SU-DHL-6 (cell line): Measurements from ENCODE around the gene RAB1B.

ENCODE experiments used
- H2AFZ ChIP-seq: fragments of 200-600 bp; sonication (generic); 2 replicates; pipeline ENCODE4 v1.6.1; 2014; ENCODE audit warnings: low read depth, mild to moderate bottlenecking, moderate library complexity, mixed read lengths, antibody characterized with exemption, low read length; ENCODE audit not compliant: severe bottlenecking
- H3F3A ChIP-seq: fragments of 200-600 bp; shearing (Covaris generic); 2 replicates; pipeline ENCODE4 v1.6.0; 2016; ENCODE audit warnings: antibody characterized with exemption, mild to moderate bottlenecking; ENCODE audit not compliant: insufficient read depth
- H3K27ac ChIP-seq: fragments of 200-600 bp; sonication (generic); 2 replicates; pipeline ENCODE4 v1.5.1; 2016; ENCODE audit warnings: low read depth, mild to moderate bottlenecking, low read length, moderate library complexity, mixed read lengths
- H3K27me3 ChIP-seq: fragments of 200-600 bp; sonication (generic), shearing (Covaris generic); 2 replicates; pipeline ENCODE4 v1.6.0; 2014; ENCODE audit warnings: mild to moderate bottlenecking, low read length
- H3K36me3 ChIP-seq: fragments of 200-600 bp; sonication (generic); 2 replicates; pipeline ENCODE4 v1.6.1; 2014; ENCODE audit warnings: mild to moderate bottlenecking, low read length, mixed read lengths
- H3K4me2 ChIP-seq: fragments of 300-600, 200-600 bp; shearing (Covaris generic), sonication (generic); 2 replicates; pipeline ENCODE4 v1.6.0; 2014; ENCODE audit warnings: low read length, low read depth, mild to moderate bottlenecking; ENCODE audit not compliant: poor library complexity, severe bottlenecking
- H3K4me3 ChIP-seq: fragments of 200-600 bp; sonication (generic); 2 replicates; pipeline ENCODE4 v1.5.1; 2014; ENCODE audit warnings: antibody characterized with exemption, low read length, mild to moderate bottlenecking, mixed read lengths; ENCODE audit not compliant: insufficient read depth, poor library complexity, severe bottlenecking
- H3K79me2 ChIP-seq: fragments of 200-600 bp; sonication (generic); 2 replicates; pipeline ENCODE4 v1.6.1; 2014; ENCODE audit warnings: mild to moderate bottlenecking, low read length, moderate library complexity; ENCODE audit not compliant: insufficient read depth
- H3K9ac ChIP-seq: fragments of 200-600 bp; sonication (generic); 2 replicates; pipeline ENCODE4 v1.7.0; 2014; ENCODE audit warnings: mild to moderate bottlenecking, low read length
- H3K9me2 ChIP-seq: fragments of 200-600 bp; sonication (generic); replicated peaks from 2 replicates; pipeline ENCODE4 v1.6.1; 2014; ENCODE audit warnings: low read length; ENCODE audit not compliant: insufficient read depth
- H3K9me3 ChIP-seq: fragments of 200-600 bp; sonication (generic); 2 replicates; pipeline ENCODE4 v1.6.1; 2014; ENCODE audit warnings: low read length, mixed read lengths; ENCODE audit not compliant: insufficient read depth
- H4K20me1 ChIP-seq: fragments of 200-600 bp; sonication (generic); 2 replicates; pipeline ENCODE4 v1.6.1; 2014; ENCODE audit warnings: low read depth, mild to moderate bottlenecking, antibody characterized with exemption, low read length, moderate library complexity, mixed read lengths
- EZH2phosphoT487 ChIP-seq: fragments of 200-600 bp; sonication (generic), shearing (Covaris generic); conservative IDR thresholded peaks from 2 replicates; pipeline ENCODE4 v1.6.1; 2018; ENCODE audit warnings: mild to moderate bottlenecking, antibody characterized with exemption, low read length, moderate library complexity, mixed read lengths
- TF ChIP-seq, protein P1 (sequence below): fragments of 200-600 bp; sonication (generic); IDR thresholded peaks from one replicate; pipeline ENCODE4 v1.5.1; 2017; ENCODE audit warnings: antibody characterized with exemption, mild to moderate bottlenecking, low read length, moderate library complexity; ENCODE audit not compliant: insufficient read depth, poor library complexity, severe bottlenecking

The RAB1B gene

GRCh38 chr11:66282468-66283455, 14.3 kb downstream of the RAB1B start:
- Histone ChIP-seq H2AFZ (no peak overlapping the region), H3K27me3 (no peaks in the 10 kb centered on the region), H3K79me2 (no peaks in the 10 kb centered on the region), H3K4me2 (no peak overlapping the region), H3K4me3 (no peak overlapping the region), H3K9ac (peak overlapping the region; percentile 17; the same call in 1 of the 2 replicates), H3K9me3 (no peaks in the 10 kb centered on the region), H4K20me1 (no peaks in the 10 kb centered on the region), H3K27ac (no peak overlapping the region), H3F3A (peaks cover 5% of the 10 kb centered on the region; the same call in 1 of the 2 replicates), H3K36me3 (no peaks in the 10 kb centered on the region), H3K9me2 (no peaks in the 10 kb centered on the region)
- TF ChIP-seq EZH2phosphoT487 = no peak
- TF ChIP-seq, protein P1, sequence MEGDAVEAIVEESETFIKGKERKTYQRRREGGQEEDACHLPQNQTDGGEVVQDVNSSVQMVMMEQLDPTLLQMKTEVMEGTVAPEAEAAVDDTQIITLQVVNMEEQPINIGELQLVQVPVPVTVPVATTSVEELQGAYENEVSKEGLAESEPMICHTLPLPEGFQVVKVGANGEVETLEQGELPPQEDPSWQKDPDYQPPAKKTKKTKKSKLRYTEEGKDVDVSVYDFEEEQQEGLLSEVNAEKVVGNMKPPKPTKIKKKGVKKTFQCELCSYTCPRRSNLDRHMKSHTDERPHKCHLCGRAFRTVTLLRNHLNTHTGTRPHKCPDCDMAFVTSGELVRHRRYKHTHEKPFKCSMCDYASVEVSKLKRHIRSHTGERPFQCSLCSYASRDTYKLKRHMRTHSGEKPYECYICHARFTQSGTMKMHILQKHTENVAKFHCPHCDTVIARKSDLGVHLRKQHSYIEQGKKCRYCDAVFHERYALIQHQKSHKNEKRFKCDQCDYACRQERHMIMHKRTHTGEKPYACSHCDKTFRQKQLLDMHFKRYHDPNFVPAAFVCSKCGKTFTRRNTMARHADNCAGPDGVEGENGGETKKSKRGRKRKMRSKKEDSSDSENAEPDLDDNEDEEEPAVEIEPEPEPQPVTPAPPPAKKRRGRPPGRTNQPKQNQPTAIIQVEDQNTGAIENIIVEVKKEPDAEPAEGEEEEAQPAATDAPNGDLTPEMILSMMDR = peak; percentile 79

- H2AFZ ChIP-seq = no peak overlapping the region
- H3K9me2 ChIP-seq = no peaks in the 10 kb centered on the region
- H3K9me3 ChIP-seq = no peaks in the 10 kb centered on the region
- H3K4me3 ChIP-seq = no peak overlapping the region
- no peak overlapping the region for H3K9ac ChIP-seq
- H3K27ac ChIP-seq = no peak overlapping the region
- H3K36me3 ChIP-seq = no peaks in the 10 kb centered on the region
- H4K20me1 ChIP-seq = no peaks in the 10 kb centered on the region
- H3K4me2 ChIP-seq = no peak overlapping the region
- H3K79me2 ChIP-seq = no peaks in the 10 kb centered on the region
- no peak for TF ChIP-seq EZH2phosphoT487
- TF ChIP-seq, protein P1 = no peak
- H3F3A ChIP-seq = peaks cover 5% of the 10 kb centered on the region; the same call in 1 of the 2 replicates
- H3K27me3 ChIP-seq = no peaks in the 10 kb centered on the region
Observed at GRCh38 chr11:66283461-66284105, 15.1 kb downstream of the RAB1B start.

DNA sequence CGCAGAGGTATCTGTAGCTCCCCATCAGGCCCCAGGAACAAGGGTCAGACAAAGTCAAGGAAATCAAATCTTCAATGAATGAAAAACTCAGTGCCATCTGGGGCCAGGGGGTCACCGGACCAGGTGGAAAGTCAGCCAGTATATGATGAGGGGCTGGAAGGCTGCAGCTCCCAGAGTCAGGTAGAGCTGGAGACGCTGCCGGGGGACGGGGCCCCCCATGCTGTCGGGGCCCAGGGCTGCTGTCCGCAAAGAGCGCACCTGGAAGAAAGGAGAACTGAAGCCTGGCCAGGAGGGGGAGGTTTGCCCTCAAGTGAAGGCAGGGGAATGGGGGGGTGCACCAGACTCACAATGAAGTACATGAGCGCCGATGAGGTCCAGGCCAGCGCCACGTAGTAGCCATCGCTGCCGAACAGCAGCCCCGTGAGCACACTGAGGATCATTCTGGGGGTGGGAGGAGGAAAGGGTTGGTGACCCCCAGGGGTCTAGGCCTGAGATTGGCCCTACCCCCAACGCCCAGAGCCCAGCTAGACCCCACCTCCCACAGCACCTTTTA, 16.2 kb downstream of the RAB1B start:
- no peaks in the 10 kb centered on the region for H3K79me2 ChIP-seq
- no peak overlapping the region for H3K4me2 ChIP-seq
- H3K27ac ChIP-seq = no peak overlapping the region
- H3K27me3 ChIP-seq = no peaks in the 10 kb centered on the region
- H3K9me2 ChIP-seq = no peaks in the 10 kb centered on the region
- H3K9me3 ChIP-seq = no peaks in the 10 kb centered on the region
- no peak overlapping the region for H3K4me3 ChIP-seq
- no peaks in the 10 kb centered on the region for H3K36me3 ChIP-seq
- no peak overlapping the region for H3K9ac ChIP-seq
- H4K20me1 ChIP-seq = no peaks in the 10 kb centered on the region
- TF ChIP-seq, protein P1 = no peak
- no peak for TF ChIP-seq EZH2phosphoT487
- no peak overlapping the region for H2AFZ ChIP-seq
- peaks cover 5% of the 10 kb centered on the region; the same call in 1 of the 2 replicates for H3F3A ChIP-seq
